CD4-positive, alpha-beta T cell treated with Interleukin-4 for 1 hour (primary cell): ENCODE data around the gene VPS8.
A peak's percentile ranks its signal among the peaks of the same experiment; 100 is the strongest.

Experiments
- DNase-seq, 2 donors: peaks; one replicate each; pipeline ENCODE4 v3.0.0-alpha.2; 2020 to 2022

The VPS8 gene

DNA sequence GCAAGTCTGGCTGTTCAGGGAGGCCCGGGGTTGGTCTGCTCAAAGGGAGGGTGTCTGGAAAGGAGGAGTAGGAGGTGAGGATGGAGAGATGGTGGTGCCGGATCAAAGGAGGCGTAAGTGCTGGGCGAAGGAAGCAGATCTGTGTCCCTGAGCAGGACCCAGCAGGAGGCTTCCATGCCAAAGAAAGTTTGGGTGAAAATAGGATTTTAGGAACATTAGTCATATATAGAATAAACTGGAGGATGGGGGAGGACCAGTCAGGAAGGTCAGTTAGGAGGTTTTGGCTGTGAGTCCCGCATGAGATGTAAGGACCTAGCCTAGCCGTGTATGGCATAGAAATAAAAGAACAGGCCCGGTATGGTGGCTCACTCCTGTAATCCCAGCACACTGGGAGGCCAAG, 28.6 kb upstream of the VPS8 start:
- DNase-seq, result no peak

DNA sequence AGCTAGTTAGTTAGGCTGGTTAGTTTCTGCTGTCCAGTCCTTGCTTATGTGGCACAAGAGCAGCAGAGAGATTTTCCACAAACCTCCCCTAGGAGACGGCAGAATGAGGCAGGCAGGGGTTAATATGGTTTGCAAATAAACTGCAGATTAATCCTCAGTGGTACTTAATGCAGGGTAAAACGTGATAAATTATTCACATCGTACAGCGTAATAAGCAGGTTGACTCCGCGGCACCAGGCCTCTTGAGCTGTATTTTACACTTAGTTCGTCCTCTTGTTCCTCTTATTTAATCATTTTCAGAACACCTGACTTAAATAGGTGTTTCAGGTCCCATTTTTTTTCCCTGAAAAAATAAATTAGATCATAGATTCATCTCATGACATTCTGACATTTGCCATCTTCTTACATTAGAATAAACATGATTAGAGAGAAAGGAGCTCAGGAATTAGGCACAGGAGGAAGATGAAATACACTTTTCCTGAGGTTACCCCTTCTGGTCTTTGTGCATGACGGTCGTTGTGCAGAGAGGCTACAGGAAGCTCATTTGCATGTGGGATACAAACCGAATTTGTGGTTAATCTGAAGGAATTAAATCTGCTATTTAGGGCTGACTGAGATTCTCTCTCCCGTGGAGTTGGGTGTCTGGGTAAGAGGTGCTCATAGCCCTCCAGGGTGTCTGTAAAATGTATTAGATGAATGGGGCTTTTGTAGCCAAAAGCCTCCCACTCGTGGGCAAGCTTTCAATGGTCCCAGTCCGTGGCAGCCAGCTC, 27.1 kb upstream of the VPS8 start:
- no peak for DNase-seq

DNA sequence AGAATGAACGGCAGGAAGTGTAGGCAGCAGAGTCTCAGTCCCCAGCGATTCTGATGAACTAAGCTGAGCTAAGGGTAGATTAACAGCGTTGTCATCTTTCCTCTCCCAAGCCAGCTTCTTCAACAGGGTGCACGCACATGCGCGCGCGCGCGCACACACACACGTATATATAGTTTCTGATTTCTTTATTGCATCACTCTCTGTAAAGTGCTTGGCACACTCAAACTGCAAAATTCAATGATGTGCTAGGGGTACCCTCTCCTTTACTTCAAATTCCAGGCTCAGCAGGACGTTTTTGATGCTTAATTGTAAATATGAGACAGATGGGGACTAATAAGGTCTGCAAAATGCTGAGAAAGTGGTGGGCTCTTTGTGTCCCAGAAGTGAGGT, 26.1 kb upstream of the VPS8 start:
- DNase-seq, result no peak

DNA sequence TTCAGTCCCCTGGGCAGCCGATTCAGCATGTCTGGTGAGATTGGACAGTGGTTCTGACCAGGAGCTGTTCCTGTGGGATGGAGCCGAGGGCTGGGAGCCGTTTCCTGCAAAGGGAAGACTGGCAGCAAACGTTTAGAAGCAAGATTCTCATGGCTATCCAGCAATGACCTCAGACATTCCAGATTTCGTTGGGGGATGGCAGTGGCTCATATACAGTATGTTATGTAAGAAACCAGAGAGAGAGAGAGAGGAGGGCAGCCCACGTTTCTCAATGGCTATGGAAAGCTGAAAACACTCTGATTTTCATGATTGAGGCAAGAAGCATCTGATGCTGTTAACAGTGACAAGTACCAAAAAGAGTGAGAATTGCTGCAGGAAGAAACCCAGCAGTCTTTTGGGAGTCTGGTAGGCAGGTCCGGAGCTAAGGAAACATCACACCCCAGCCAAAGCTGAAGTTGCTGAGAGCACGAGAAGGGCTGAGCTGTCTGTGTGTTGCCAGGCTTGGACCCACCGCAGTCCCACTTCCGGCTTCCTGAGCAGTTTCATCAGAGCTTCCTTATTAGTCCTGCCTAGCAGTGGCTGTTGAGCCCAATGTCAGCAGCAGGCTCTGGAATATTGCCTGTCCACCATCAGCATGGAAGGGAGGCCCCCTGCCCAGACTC, 25.6 kb upstream of the VPS8 start:
- peak; percentile 10 to 38 for DNase-seq

DNA sequence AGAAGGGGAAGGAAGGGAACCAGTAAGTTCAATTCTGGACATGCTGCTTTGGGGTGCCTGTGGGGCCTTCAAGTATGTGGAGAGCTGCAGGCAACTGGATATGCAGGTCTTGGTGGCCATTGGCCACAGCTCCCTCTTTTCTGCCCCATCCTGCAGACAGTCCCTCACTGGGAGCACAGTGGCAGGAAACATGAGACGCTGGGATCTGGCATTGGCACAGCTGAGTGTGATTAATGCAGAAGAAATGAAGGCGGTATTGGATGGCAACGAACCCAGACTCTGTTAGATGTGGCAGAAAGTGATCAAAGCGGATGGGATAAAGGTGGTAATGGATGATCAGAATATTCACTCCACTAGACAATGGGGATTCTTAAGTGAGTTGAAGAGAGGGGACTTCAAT, 23.2 kb upstream of the VPS8 start:
- DNase-seq, result no peak

DNA sequence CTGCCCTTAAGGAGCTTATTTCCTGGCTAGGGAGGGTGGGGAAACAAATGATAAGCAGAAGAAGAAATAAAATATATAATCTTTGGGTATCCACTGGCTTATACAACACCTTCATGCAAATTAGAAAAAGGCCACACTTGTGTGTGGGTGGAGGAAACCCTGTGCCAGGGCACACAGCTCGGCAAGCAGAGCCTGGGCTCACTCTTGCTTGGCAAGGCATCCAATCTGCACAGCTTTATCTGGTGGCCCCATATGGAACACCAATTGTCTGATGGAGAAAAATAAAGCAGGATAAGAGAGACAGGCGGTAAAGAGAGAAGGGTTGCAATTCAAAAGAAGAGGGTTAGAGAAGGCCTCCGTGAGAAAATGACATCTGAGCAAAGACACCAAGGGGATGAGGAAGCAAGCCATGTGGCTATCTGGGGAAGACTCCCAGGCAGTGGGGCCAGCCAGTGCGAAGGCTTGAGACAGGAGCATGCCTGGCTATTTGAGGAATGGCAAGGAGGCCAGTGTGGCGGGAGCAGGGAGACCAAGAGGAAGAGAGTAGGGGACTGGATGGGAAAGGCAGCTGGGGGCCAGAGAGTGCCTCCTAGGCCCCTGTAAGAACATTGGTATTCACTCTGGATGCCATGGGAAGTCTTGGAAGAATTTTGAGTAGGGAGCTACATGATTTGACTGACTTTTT, 22.5 kb upstream of the VPS8 start:
- no peak for DNase-seq

DNA sequence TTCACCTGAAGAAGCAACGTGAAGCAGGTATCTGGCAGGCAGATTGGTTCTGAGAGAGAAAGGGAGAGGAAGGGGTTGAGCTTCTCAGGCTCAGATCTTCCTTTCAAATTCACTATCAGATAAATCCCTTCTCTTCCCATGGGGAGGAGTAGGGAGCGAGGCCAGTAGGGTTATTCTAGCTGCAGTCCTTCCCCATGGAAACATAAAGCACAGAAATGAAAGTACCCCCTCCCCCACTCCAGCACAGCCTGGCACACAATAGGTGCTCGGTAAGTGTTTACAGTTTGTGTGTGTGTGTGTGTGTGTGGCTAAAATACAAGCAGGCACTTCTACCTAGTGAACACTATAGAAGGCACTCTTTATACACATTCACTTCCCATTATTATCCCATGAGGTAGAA, 20.8 kb upstream of the VPS8 start:
- no peak for DNase-seq

DNA sequence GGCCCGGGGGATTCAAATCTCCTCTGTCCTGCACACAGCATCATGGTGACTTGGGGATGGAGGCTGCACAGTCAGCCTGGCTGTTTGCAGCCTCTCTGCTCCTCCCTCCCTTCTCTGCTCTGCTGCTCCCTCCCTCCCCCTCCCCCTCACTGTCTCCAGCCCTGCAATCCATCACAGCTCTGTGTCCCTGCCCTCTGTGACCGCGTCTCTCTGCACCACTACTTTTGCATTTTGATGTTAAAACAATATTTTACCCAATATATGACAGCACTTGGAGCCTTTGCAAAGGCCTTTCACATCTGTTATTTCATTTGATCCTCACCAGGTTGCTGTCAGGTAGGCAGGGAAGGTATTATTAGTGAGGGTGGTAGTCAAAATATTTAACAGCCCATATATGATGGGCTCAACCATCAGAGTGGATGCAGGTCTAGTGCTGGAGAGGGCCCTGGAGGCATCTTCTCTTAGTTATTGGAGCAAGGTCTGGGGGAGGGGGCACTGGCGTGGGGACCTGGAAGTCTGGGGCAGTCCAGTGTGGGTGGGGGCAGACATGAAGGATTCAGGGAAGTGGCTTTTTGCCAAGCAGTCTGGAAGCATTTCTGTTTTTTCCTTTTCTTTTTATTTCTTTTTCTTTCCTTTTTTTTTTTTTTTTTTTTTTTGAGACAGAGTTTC, 16.3 kb upstream of the VPS8 start:
- DNase-seq, result no peak

DNA sequence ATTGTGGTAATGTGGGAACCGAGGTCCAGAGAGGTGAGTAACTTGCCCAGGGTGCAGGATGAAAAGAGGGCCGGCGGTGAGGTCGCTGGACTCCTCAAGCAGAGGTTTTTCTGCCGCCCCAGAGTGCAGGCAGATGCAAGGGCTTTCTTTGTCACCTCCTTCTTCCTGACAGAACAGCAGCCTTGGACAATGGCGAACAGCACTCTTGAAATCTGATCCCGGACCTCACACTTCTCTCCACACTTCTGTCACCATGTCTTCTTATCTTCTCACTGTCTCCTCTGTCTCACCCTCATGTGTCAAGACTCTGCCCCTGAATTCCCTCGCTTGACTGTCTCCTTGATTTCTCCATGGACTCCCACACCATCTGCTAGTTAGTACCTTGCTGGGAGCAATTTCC, 15.4 kb upstream of the VPS8 start:
- DNase-seq, result no peak

DNA sequence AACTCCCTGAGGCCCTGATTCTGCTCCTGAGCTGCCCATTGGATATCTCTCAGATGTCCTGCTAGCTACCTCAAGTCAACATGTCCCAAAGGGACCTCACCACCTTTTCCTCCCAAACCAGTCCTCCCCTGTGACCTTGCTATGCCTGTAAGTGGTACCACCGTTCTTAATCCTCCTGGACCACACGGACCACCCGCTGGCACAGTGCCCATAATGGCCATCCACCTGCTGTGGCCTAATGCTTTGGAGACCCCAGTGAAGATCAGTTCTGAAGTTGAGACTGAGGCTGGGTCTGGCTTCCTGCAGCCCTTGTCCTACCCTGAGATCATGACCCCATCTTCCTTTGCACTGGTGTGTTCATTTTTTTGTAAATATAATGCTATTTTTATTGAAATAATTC, 15.0 kb upstream of the VPS8 start:
- no peak for DNase-seq

DNA sequence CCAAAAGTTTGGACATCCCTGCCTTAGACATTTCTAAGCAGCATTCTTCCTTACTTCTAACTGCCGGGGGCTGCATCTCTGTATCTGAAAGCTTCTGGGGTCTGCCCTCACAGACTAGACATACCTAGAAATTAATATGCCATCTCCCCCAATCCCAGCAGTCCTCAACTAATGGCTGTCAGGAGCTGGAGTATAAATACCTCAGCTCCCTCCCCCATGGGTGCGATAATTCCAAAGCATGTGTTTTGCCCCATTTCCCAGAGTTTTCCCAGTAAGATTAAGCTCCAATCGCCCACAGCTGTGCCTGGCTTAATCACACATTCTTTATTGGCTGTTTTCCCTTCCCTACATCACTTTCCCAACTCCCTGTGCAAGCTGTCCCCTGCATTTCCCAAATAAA, 13.8 kb upstream of the VPS8 start:
- no peak for DNase-seq

DNA sequence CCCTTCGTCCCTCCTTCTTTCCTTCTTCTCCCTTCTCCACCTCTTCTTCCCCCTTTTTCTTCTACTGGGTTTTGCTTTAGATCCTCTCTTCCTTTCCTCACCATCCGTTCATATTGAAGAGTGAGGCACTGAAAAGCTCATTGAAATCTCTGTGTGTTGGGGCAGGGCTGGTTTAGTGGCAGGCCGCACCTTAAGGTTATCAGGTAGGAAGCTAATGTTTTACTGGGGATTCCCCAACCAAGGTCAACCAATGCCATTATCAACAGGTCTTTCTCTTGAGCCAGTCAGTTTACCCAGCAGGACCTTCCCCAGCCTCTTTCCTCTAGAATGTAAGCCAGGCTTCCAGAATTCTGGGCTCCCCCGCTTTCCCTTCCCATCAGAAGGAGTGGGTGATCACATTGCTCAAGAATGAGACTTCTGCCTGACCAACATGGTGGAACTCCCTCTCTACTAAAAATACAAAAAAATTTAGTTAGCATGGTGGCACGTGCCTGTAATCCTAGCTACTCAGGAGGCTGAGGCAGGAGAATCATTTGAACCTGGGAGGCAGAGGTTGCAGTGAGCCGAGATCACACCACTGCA, 11.5 kb upstream of the VPS8 start:
- DNase-seq, result no peak

DNA sequence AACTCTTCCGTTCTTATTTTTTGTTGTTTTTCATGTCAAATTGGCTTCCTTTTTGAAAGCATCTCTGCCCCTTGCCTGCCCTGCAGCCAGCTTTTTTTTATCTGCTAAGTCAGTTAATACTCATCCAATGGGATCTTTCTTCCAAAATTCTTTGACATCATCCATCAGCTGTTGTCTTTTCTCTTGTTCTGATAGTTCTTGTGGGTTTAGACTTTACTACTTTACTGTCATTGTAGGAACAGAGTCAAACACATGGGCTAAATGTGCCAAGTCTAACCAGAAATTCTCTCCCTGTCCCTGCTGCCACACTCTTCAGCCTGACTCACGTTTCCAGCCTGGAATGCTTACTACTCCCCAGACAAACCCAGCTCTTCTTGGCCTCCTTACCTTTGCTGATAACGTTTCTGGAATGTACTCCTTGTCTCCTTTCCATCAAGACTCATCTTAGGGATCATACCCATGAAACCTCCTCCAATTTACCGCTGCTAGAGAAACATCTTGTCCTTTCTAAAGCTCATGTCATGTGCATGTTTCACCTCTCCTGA, 10.7 kb upstream of the VPS8 start:
- DNase-seq, result no peak

DNA sequence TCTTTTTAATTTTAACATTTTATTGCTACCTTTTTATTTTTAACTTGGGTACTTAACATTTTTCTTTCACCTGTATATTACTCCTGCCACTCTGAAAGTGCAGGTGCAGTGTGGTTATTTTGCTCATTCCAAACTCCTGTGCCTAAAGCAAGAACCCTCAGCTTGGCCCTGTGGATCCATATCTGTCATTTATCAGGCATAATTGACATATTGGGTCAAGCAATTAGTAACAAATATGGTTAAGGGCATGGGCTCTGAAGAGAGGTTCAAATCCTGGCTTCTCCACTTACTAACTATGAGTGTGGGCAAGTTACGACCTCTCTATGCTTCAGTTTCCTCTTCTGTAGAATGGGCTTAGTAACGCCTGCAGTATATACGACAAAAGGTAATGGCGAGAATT, 9.8 kb upstream of the VPS8 start:
- no peak for DNase-seq

DNA sequence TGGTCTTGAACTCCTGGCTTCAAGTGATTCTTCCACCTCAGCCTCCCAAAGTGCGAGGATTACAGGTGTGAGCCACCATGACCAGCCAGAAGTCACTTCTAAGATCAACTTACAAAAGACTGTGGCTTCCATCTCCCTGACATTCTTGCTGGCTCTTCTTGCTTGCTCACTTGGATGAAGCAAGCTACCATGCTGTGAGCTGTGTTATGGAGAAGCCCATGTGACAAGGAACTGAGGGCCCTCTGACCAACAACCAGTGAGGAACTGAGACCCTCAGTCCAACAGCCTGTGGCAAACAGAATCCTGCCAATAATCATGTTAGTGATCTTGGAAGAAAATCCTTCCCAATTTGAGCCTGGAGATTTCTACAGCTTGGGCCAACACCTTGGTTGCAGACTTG, 7.2 kb upstream of the VPS8 start:
- no peak for DNase-seq

DNA sequence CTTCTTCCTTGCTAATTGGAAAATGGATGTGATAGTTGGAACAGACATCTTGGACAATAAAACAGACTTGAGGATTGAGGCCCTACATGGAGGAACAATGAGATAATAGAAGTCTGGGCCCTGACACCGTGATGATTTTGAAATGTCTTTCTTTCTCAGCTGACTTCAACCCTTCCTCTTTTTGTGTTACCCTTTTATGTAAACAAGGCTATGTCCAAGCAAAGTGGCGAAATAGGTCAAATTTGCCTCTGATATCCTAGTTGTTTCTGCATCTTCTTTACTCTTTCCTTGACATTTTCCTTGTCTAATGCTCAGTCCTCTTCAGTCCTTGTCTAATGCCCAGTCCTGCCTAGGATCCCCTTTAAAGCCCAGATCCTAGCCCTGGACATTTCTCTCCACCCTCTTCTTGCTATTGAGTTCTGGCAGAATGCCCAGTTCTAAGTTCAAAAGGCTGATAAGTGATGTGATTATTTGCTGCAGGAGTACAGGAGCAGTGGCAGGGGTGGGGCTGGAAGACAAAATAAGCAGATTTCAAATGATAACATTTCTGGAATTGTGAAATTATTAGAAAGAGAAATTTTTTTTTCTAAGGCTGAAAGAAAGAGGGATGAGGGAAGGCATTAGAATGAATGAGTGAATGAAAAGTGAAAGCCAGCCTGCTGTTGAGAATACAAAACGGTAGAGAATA, 6.5 kb upstream of the VPS8 start:
- DNase-seq, result no peak

DNA sequence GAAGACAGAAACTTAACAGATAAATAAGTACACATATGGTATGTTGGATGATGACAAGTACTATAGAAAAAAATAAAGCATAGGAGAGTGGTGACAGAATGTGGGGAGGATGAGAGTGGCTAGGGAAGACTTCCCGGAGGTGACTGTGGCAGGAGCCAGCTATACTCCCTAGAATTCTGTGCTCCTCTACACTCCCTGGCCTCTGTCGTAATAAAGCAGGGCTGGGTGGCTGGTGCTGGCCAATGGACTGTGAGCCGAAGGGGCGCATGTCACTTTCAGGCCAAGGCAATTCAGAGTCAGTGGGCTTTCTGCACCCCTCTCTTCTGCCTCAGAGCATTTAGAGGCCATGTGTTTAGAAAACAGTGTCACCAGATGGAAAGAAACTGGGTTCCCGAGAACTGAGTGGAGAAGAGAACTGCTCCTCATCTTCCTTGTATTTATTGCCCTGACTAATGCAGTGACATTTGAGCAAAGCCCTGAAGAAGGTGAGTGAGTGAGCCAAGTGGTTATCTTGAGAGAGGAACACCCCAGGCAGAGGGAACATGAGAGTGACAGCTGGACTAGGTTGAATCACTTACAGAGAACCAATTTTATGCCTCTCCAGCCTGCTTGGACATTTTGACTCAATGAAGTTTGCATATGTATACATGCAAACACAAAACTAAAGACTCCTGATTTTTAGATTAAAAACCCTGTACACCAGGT, 5.2 kb upstream of the VPS8 start:
- DNase-seq, result no peak

DNA sequence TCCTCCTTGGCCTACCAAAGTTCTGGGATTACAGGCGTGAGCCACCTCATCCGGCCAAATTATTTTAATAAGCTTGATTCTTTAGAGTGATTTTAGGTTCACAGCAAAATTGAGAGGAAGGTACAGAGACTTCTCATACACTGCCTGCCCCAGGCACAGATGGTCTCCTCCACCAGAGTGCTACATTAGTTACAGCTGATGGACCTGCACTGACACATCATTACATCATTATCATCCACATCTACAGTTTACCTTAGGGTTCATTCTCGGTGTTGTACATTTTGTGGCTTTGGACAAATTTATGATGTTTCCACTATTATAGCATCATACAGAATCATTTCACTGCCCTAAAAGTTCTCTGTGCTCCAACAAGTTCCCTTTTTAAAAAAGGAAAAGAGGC, 4.4 kb upstream of the VPS8 start:
- no peak for DNase-seq

DNA sequence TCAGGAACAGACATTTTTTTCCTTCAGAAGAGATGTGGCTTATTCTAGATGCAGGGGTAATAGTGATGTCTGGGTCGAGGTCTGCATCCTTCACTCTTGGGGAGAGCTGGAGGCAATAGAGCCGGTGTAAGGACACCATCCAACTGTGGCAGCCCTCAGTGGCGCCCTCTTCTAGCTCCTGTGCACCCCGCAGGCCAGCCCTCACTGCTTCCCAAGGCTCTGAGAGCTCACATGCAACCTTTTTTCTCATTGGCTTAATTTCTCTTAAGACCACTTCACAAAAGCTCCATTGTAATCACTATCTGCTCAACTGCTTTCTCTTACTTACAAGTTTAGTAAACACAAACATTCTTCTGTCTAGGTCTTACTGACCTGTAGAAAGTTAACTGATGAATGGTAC, 3.9 kb upstream of the VPS8 start:
- DNase-seq, result no peak

DNA sequence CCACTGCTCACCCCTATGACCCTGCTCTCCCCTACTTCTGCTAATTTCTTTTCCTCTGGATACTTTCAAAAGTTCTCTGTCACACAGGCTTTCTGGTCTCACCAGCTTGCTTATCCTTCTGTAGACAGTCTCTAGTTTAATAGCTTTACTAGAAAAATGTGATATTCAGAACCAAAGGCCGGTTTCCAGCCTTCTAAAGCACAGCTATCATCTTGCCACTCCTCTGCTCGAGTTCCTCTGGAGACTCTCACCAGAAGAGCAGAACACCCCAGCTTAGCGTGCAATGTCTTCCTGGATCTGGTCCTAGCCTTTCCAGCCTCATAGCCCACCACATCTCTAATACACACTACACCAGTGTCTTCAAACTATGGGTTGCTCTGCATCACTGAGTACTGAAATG, 1.8 kb upstream of the VPS8 start:
- no peak for DNase-seq

DNA sequence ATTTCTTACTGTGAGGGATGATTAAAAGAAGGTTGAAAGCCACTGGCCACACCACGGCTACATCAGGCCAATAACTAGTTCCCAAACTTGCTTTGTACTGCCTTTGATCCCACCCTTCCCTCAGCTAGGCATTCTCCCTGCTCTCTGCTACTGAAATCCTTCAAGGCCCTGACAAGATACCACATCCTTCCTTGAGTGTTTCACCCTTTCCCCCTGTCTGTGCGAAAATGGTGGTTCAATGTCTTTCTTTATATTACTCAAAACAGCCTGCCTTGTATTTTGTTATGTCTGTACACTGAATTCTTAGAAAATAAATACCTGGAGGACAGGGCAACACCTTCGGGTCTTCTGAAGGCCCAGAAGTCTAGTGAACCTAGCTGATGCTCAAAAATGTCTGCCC, 932 bp upstream of the VPS8 start:
- no peak for DNase-seq

DNA sequence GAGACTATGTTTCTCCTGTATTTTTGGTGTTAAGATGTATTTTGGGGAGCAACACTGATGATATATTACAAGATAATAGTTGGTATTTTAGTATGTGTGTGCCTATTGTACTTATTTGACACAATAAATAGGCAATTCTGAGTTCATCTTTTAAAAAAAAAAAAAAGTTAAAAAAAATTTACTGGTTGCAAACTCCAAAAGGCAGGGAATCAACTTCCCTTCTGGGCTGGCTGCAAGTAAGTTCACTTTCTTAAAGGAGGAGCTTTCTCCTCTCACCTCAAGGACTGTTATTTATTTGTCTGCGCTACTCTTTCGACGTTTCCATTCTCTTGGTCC, 335 bp upstream of the VPS8 start:
- no peak for DNase-seq
